PC-9 (cell line): Measurements from ENCODE around the gene PLCG2. TPM values are rescaled to one million over a fixed set of nuclear protein-coding genes. Genes with fewer than 3 reads are reported as not detected.

Experiments used
- BruUV-seq: library from RNA; stranded (reverse); fragments of 400-500 nt; replicated peaks from 2 replicates; lab custom pipeline; 2021; lab: Mats Ljungman, UMichigan
- CTCF ChIA-PET: fragments of 300-600 bp; sonication (Branson Sonifier 250); formaldehyde crosslinking; loops from one replicate; lab custom pipeline; 2022; ENCODE audit warnings: antibody characterized with exemption; lab: Charles Lee
- POLR2A ChIA-PET: fragments of 300-600 bp; sonication (Branson Sonifier 250); formaldehyde crosslinking; loops from one replicate; lab custom pipeline; 2022; ENCODE audit warnings: antibody characterized with exemption; ENCODE audit not compliant: unreplicated experiment; lab: Charles Lee
- DNase-seq, 2 experiments: peaks; one replicate each; pipeline versions ENCODE4 v3.0.0 to v3.0.0-alpha.2; 2015 to 2022; ENCODE audit warnings: mixed read lengths in 1 of 2
- H2AFZ ChIP-seq: fragments of 200-600 bp; sonication (generic); 2 replicates; pipeline ENCODE4 v1.8.1; 2017; ENCODE audit warnings: antibody characterized with exemption
- H3F3A ChIP-seq: fragments of 200-600 bp; sonication (generic); 2 replicates; pipeline ENCODE4 v1.8.1; 2017; ENCODE audit warnings: antibody characterized with exemption, mild to moderate bottlenecking, low read depth; ENCODE audit not compliant: insufficient read depth
- H3K27ac ChIP-seq: fragments of 200-600 bp; sonication (generic); 2 replicates; pipeline ENCODE4 v1.6.1; 2016; ENCODE audit warnings: mixed run types
- H3K27me3 ChIP-seq: fragments of 200-600 bp; sonication (generic); 2 replicates; pipeline ENCODE4 v1.6.1; 2016; ENCODE audit warnings: low read depth, mixed run types; ENCODE audit not compliant: insufficient read depth
- H3K36me3 ChIP-seq: fragments of 200-600 bp; sonication (generic); 2 replicates; pipeline ENCODE4 v1.6.1; 2016; ENCODE audit warnings: low read depth, mixed run types
- H3K4me1 ChIP-seq: fragments of 200-600 bp; sonication (generic); replicated peaks from 2 replicates; pipeline ENCODE4 v1.6.1; 2016; ENCODE audit warnings: mixed run types; ENCODE audit not compliant: insufficient read depth
- H3K4me2 ChIP-seq: fragments of 200-600 bp; sonication (generic); 2 replicates; pipeline ENCODE4 v1.6.1; 2017; ENCODE audit warnings: mixed run types
- H3K4me3 ChIP-seq: fragments of 200-600 bp; sonication (generic); 2 replicates; pipeline ENCODE4 v1.6.1; 2016; ENCODE audit warnings: mixed run types
- H3K79me2 ChIP-seq: fragments of 200-600 bp; sonication (generic); 2 replicates; pipeline ENCODE4 v1.6.1; 2017; ENCODE audit warnings: low read depth, mixed run types
- H3K9me2 ChIP-seq: fragments of 200-600 bp; sonication (generic); 2 replicates; pipeline ENCODE4 v1.8.1; 2017; ENCODE audit warnings: mild to moderate bottlenecking; ENCODE audit not compliant: insufficient read depth
- H3K9me3 ChIP-seq: fragments of 200-600 bp; sonication (generic); 2 replicates; pipeline ENCODE4 v1.8.1; 2016; ENCODE audit warnings: low read depth; ENCODE audit not compliant: insufficient read depth
- H4K20me1 ChIP-seq: fragments of 200-600 bp; sonication (generic); 2 replicates; pipeline ENCODE4 v1.8.1; 2017; ENCODE audit not compliant: insufficient read depth
- CTCF ChIP-seq: fragments of 200-600 bp; sonication (generic); conservative IDR thresholded peaks from 2 replicates; pipeline ENCODE4 v1.6.1; 2017; ENCODE audit warnings: mixed run types, antibody characterized with exemption, mild to moderate bottlenecking, moderate library complexity
- EZH2 ChIP-seq: fragments of 200-600 bp; sonication (generic); IDR thresholded peaks from 2 replicates; pipeline ENCODE4 v1.8.0; 2017; ENCODE audit warnings: antibody characterized with exemption, low read depth
- intact Hi-C: fragments of 100-400 bp; cut with micrococcal nuclease; formaldehyde crosslinking; loops from one replicate; pipeline ENCODE4 v1.10.0; 2022; ENCODE audit not compliant: unreplicated experiment
- total RNA-seq: library from RNA; stranded (reverse); gene quantifications from 2 replicates; pipeline ENCODE4 v1.2.3, GENCODE V29; 2021

PLCG2 gene
- total RNA-seq, 1 experiment from 2014 or later, result 10.8 TPM

GRCh38 chr16:81733295-81733694 lies 45.8 kb upstream of the PLCG2 start:
- H3K27me3 ChIP-seq, result no peaks in the 10 kb centered on the region
- no TSS peak for BruUV-seq
- no peaks in the 10 kb centered on the region for H3K79me2 ChIP-seq
- POLR2A ChIA-PET, result no interaction called here
- no peaks in the 10 kb centered on the region for H3K9me3 ChIP-seq
- no peak overlapping the region for H3K27ac ChIP-seq
- H3F3A ChIP-seq, result peaks cover 3% of the 10 kb centered on the region; the same call in 1 of the 2 replicates
- intact Hi-C loops, result loop anchor here (10.0 kb wide), 1 partner anchor 468 kb away; no protein-coding TSS in a partner anchor
- no peak for DNase-seq
- no peak overlapping the region for H2AFZ ChIP-seq
- no peak overlapping the region for H3K4me3 ChIP-seq
- CTCF ChIA-PET, result no interaction called here
- no peaks in the 10 kb centered on the region for H3K36me3 ChIP-seq
- H3K9me2 ChIP-seq, result no peaks in the 10 kb centered on the region
- no peaks in the 10 kb centered on the region for H4K20me1 ChIP-seq
- no peak for TF ChIP-seq EZH2
- TF ChIP-seq CTCF, result no peak
- H3K4me1 ChIP-seq, result no peaks in the 10 kb centered on the region; the same call in 1 of the 2 replicates
- no peak overlapping the region for H3K4me2 ChIP-seq

GRCh38 chr16:81734632-81735434 lies 44.3 kb upstream of the PLCG2 start:
- no peaks in the 10 kb centered on the region for H3K36me3 ChIP-seq
- ChIA-PET CTCF (no interaction called here), POLR2A (no interaction called here)
- H3K27ac ChIP-seq, result no peak overlapping the region
- TF ChIP-seq EZH2, result no peak
- no peak for TF ChIP-seq CTCF
- H3K9me3 ChIP-seq, result no peaks in the 10 kb centered on the region
- H3K4me2 ChIP-seq, result no peak overlapping the region
- no peak for DNase-seq
- no peaks in the 10 kb centered on the region for H3K9me2 ChIP-seq
- H3K79me2 ChIP-seq, result no peaks in the 10 kb centered on the region
- no TSS peak for BruUV-seq
- H3F3A ChIP-seq, result peaks cover 3% of the 10 kb centered on the region; the same call in 1 of the 2 replicates
- H3K4me3 ChIP-seq, result no peak overlapping the region
- no peaks in the 10 kb centered on the region for H3K27me3 ChIP-seq
- intact Hi-C loops, result loop anchor here (5.0 to 10.0 kb wide), 5 partner anchors 137 to 813 kb away; partner anchors contain the start of gene ATMIN
- H3K4me1 ChIP-seq, result no peaks in the 10 kb centered on the region; the same call in 1 of the 2 replicates
- no peaks in the 10 kb centered on the region for H4K20me1 ChIP-seq
- no peak overlapping the region for H2AFZ ChIP-seq

- Histone ChIP-seq H3K79me2 (no peaks in the 10 kb centered on the region), H3K4me3 (no peak overlapping the region), H3K9me3 (no peaks in the 10 kb centered on the region), H3K4me2 (peak overlapping the region; percentile 63), H3F3A (peaks cover 3% of the 10 kb centered on the region; the same call in 1 of the 2 replicates), H3K9me2 (no peaks in the 10 kb centered on the region), H3K4me1 (no peaks in the 10 kb centered on the region; the same call in 1 of the 2 replicates), H2AFZ (no peak overlapping the region), H3K27ac (no peak overlapping the region), H3K27me3 (no peaks in the 10 kb centered on the region), H4K20me1 (no peaks in the 10 kb centered on the region), H3K36me3 (no peaks in the 10 kb centered on the region)
- intact Hi-C loops, result loop anchor here (1.0 to 10.0 kb wide), 6 partner anchors 134 to 816 kb away; partner anchors contain the start of gene ATMIN
- TF ChIP-seq CTCF (peak; percentile 91), EZH2 (no peak)
- DNase-seq, result peak; percentile 86 to 91
- ChIA-PET CTCF (interaction anchor here (0.7 kb wide), 2 partner anchors 146 to 744 kb away, joined by 3 to 4 read pairs; no protein-coding TSS in a partner anchor), POLR2A (no interaction called here)
- no TSS peak for BruUV-seq
Measured at GRCh38 chr16:81737885-81738536, 41.1 kb upstream of the PLCG2 start.
